Measurements from ENCODE around the gene EPDR1. TPM values are rescaled to one million over a fixed set of nuclear protein-coding genes. Genes with fewer than 3 reads are reported as not detected.

The EPDR1 gene
- total RNA-seq, 1 experiment from 2014 or later = 24.6 TPM

GRCh38 chr7:37988721-37989650 lies 68.5 kb downstream of the EPDR1 start:
- ChIA-PET POLR2A (ENCODE audit: low non-redundant PET) (no interaction called here), CTCF (no interaction called here)
- DNase-seq (ENCODE audit: low spot score) = no peak
- no peaks in the 10 kb centered on the region for H3K36me3 ChIP-seq (ENCODE audit: insufficient read depth, low read length, poor library complexity, severe bottlenecking)
- TF ChIP-seq CTCF (conservative IDR thresholded peaks at IDR 0.05; ENCODE audit: low read depth, low read length) = no peak
- TF ChIP-seq EZH2 (IDR thresholded peaks at IDR 0.05; ENCODE audit: borderline replicate concordance, low read depth, low read length, poor library complexity, severe bottlenecking) = no peak
- H3K9me3 ChIP-seq (ENCODE audit: low read depth, low read length, poor library complexity, severe bottlenecking) = no peaks in the 10 kb centered on the region
- intact Hi-C loops (cut with micrococcal nuclease; ENCODE audit: unreplicated experiment) = no loop called here
- no peak overlapping the region for H3K27ac ChIP-seq (ENCODE audit: low read depth, low read length, poor library complexity, severe bottlenecking)
- no peaks in the 10 kb centered on the region for H3K27me3 ChIP-seq (replicated peaks; ENCODE audit: insufficient read depth, low read depth, low read length, poor library complexity)
- H3K4me1 ChIP-seq (ENCODE audit: insufficient read depth, low read length, poor library complexity, severe bottlenecking) = no peaks in the 10 kb centered on the region
- H3K4me3 ChIP-seq (ENCODE audit: low read depth, low read length, poor library complexity, severe bottlenecking) = no peak overlapping the region
- no TSS peak for BruUV-seq (replicated peaks)

- DNase-seq (ENCODE audit: low spot score) = no peak
- Histone ChIP-seq H3K9me3 (ENCODE audit: low read depth, low read length, poor library complexity, severe bottlenecking) (no peaks in the 10 kb centered on the region), H3K4me3 (ENCODE audit: low read depth, low read length, poor library complexity, severe bottlenecking) (no peak overlapping the region), H3K36me3 (ENCODE audit: insufficient read depth, low read length, poor library complexity, severe bottlenecking) (no peaks in the 10 kb centered on the region), H3K27me3 (replicated peaks; ENCODE audit: insufficient read depth, low read depth, low read length, poor library complexity) (no peaks in the 10 kb centered on the region), H3K4me1 (ENCODE audit: insufficient read depth, low read length, poor library complexity, severe bottlenecking) (no peaks in the 10 kb centered on the region), H3K27ac (ENCODE audit: low read depth, low read length, poor library complexity, severe bottlenecking) (no peak overlapping the region)
- POLR2A ChIA-PET (ENCODE audit: low non-redundant PET) = no interaction called here
- BruUV-seq (replicated peaks) = no TSS peak
- no peak for TF ChIP-seq CTCF (conservative IDR thresholded peaks at IDR 0.05; ENCODE audit: low read depth, low read length)
- no peak for TF ChIP-seq EZH2 (IDR thresholded peaks at IDR 0.05; ENCODE audit: borderline replicate concordance, low read depth, low read length, poor library complexity, severe bottlenecking)
- intact Hi-C loops (cut with micrococcal nuclease; ENCODE audit: unreplicated experiment) = no loop called here
- CTCF ChIA-PET = no interaction called here
These were observed 69.9 kb downstream of the EPDR1 start for GRCh38 chr7:37990337-37990736.

- Histone ChIP-seq H3K4me1 (ENCODE audit: insufficient read depth, low read length, poor library complexity, severe bottlenecking) (no peaks in the 10 kb centered on the region), H3K4me3 (ENCODE audit: low read depth, low read length, poor library complexity, severe bottlenecking) (no peak overlapping the region), H3K9me3 (ENCODE audit: low read depth, low read length, poor library complexity, severe bottlenecking) (no peaks in the 10 kb centered on the region), H3K27me3 (replicated peaks; ENCODE audit: insufficient read depth, low read depth, low read length, poor library complexity) (no peaks in the 10 kb centered on the region), H3K36me3 (ENCODE audit: insufficient read depth, low read length, poor library complexity, severe bottlenecking) (no peaks in the 10 kb centered on the region), H3K27ac (ENCODE audit: low read depth, low read length, poor library complexity, severe bottlenecking) (no peak overlapping the region)
- intact Hi-C loops (cut with micrococcal nuclease; ENCODE audit: unreplicated experiment) = no loop called here
- BruUV-seq (replicated peaks) = no TSS peak
- ChIA-PET POLR2A (ENCODE audit: low non-redundant PET) (no interaction called here), CTCF (no interaction called here)
- no peak for DNase-seq (ENCODE audit: low spot score)
- TF ChIP-seq EZH2 (IDR thresholded peaks at IDR 0.05; ENCODE audit: borderline replicate concordance, low read depth, low read length, poor library complexity, severe bottlenecking) = no peak
- no peak for TF ChIP-seq CTCF (conservative IDR thresholded peaks at IDR 0.05; ENCODE audit: low read depth, low read length)
These were observed 72.6 kb downstream of the EPDR1 start for GRCh38 chr7:37993060-37993501.
